ENCODE results near the gene EVL. TPM values are rescaled to one million over a fixed set of nuclear protein-coding genes. Genes with fewer than 3 reads are reported as not detected.
A peak's percentile ranks its signal among the peaks of the same experiment; 100 is the strongest.

The EVL gene
- polyA plus RNA-seq, 12 donors, result 51.9 to 142 (median 62.9) TPM; not detected in 1

DNA sequence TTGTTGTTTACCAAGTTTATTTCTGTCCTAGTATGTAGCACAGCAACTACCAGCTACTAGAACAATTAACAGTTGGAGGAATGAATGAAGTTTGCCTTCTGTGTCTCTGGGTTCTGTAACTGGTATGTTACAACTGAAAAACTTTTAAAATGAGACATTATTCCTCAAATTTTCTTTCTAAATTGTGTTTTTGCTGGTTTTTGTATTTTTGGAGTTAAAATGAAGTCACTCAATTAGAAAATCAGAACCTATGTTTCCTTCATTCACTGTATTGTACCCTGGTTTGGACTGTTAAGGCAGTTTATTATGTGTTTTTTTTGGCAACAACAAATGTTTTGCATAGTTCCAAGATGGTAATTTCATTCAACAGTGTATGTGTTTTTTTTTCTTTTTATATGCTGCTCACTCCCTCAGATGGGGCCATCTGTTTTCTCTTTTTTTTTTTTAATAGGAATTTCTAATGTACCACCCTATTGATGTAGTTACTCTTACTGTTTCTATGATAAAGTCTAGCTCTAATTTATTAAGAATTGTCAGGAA is 30.2 kb upstream of the EVL start:
- no peak for DNase-seq

DNA sequence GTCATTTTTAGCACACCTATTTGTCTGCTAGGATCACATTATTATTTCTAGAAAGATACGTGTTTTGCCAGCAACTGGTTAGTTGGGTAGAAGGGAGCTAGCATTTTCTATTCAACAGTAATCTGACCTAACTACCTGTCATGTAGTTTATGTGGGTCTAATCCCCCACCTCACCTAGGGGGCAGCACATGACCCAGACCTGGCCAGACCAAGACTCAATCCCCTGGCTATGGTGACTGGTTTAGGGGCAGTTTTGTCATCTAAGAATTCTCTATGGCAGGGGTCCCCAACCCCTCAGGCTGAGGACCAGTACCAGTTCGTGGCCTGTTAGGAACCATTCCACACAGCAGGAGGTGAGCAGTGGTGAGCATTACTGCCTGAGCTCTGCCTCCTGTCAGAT is 29.5 kb upstream of the EVL start:
- no peak for DNase-seq

DNA sequence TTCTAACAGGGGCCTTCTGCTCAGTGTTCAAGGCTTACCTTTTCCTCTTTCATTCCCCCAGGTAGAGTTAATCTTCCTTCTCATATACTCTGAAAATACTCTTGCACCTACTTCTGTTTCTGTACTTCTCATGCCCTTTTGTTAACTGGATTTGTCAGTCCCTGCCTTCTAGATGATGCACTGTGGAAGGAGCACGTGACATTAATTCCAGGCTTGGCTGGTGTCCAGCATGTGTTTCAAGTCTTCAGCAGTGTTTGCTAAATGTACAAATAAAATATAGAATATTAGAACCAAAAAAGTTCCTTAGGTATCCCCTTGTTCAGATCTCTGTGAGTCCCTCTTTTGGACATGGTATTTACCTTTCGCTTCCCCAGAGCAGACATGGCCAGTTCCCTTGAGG is 27.9 kb upstream of the EVL start:
- DNase-seq, result peak; percentile 24

DNA sequence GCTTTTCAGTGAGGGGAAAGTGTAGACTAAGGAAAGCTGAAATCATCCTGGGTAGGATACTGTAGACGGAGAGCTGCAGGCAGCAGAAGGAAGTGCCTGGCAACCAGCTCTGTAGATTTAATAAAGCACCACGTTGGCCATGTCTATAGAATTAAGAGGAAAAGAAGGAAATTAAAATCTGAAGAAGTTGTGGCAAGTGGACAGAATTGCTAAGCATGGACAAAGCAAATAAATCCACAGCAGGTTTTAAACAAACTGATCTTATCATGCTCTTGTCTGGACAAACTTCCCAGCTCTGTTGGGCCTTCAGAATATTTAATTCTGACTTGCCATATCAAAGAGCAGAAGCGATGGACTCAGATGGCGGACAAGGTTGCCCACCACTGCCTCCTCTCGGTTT is 27.2 kb upstream of the EVL start:
- DNase-seq, result no peak

DNA sequence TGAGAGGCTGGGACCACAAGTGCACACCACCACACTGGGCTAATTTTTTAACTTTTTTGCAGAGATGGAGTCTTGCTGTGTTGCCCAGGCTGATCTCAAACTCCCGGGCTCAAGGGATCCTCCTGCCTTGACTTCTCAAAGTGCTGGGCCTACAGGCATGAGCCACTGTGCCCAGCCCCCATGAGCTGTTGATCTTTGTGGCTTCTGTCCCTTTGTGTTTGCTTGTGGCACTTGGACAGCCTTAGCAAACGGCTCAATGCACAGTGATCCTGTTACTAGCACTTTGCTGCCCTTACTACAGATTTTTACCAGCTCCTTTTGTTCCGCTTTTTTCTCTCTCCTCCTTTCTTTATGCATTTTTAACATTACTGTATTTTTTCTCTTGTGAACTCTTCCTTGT is 25.3 kb upstream of the EVL start:
- no peak for DNase-seq

DNA sequence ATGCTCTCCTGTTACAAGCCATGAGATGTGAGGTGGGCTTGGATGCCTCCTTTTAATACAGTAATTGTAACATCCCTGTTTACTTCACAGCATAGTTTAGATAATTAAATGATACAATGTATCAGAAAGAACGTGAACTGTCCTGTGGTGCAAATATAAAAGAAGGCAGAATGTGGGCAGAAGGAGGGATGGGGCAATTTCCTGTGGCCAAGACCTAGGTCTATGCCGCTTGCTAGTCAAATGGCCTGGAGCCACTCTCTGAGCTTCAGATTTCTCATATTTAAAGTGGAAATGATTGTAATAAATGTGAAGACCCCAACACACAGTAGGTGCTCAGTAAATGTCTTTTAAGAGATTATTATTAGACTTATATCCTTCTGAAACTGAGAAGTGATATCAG is 24.0 kb upstream of the EVL start:
- no peak for DNase-seq

DNA sequence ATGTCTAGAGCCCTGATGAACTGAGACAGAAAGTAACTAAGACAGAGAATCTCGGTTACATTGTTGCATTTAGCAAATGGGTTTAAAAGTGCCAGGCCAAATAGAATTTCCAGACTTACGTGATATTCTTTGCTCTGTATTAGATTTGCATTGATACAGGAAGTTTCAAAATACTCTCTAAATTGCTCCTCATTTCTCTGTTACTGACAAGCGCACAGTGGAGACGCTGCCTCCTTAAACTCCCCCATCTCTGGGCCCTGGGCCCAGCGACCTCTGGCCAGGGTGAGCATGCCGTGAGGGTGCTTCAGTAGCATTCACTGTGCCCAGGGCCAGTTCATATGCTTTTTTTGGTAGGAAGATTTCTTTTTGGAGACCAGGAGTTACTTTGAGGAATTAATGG is 22.9 kb upstream of the EVL start:
- DNase-seq, result no peak

DNA sequence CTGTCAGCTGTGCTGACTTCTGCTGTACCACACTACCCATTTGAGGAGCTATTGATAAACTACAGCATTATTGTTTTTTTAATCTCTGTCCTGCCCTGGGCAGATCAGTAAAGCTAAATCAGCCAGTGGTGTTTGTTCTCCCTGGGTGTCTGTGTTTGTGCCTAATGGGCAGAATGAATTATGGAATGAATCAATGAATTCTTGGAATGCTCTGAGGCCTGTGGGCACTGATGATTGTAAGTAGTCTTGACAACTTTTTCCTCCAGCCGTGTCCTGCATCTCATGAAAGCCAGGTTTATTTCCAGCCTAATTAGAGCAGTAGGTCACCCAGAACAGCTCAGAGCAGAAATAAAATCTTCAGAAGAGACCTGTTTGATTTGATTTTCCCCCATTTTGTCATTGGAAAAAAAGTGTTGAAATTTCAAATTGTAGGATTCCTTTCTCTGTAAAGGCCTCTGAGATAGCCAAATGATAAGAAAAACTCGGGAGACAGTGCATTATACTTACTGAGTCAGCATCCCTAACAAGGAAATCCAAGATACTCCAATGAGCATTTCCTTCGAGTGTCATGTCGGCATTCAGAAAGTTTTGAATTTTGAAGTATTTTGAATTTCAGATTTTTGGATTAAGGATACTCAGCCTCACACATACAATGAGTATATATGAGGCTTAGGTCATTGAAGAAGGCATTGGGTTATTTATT is 19.4 kb upstream of the EVL start:
- no peak for DNase-seq

DNA sequence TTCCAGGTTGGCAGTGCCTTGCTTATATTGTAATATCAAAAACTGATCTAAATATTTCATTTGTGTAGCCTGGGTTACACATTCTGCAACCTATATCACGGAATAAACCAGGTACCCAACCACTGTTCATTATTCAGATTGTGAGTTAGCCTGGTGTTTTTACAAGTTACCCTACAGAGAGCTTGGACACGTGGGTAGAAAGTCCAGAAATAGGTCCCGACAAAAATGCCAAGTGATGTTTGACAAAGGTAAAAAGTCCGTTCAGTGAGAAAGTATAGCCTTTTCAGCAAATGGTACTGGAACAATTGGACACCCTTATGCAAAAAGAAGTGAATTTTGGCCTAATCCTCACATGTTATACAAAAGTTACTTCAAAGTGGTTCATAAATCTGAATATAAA is 17.6 kb upstream of the EVL start:
- DNase-seq, result no peak

DNA sequence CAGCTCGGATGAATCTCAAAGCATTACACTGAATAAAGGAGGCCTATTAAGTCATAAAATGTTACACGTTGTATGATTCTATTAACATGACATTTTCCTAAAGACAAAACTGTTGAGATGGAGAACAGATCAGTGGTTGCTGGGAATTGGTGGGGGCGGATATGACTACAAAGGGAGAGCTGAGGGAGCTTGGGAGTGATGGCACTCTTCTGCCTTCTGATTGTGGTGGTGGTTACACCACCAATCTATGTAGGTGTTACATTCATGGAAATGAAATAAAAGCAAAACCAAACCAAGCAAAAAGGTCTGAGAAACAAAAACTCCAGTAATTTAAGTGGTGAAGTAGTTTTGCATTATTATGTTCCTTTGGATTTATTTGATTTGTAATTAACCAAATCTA is 16.4 kb upstream of the EVL start:
- no peak for DNase-seq

DNA sequence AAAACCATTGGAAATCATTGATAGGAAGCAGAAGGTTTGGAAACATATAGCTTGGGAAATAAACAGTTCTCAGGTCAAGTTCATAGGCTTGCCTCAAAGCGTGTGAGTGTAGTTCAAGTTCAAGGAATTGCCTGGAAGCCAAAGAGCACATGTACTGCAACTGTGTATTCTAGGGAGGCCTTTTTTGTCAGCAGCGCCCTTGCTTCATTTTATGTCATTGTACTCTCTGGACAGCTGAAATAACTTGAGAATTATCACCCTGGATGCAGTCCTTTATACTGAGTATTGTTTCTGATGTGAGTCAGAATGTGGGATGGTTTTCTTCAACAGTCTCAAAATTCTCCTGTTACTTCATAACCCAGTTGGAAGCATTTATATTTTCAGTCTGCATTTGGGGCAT is 16.0 kb upstream of the EVL start:
- DNase-seq, result no peak

DNA sequence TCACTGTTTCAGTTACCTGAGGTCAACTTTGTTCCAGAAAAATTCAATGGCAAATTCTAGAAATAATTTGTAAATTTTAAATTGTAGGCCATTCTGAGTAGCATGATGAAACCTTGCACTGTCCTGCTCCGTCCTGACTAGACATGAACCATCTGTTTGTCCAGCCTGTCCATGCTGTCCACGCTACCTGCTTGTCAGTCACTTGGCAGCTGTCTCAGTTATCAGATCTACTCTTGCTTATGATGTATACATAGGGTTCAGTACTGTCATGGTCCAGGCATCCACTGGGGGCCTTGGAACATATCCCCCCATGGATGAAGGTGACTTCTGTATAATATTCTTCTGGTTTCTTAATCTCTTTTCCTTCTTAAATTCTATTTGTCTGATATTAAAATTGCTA is 14.1 kb upstream of the EVL start:
- no peak for DNase-seq

DNA sequence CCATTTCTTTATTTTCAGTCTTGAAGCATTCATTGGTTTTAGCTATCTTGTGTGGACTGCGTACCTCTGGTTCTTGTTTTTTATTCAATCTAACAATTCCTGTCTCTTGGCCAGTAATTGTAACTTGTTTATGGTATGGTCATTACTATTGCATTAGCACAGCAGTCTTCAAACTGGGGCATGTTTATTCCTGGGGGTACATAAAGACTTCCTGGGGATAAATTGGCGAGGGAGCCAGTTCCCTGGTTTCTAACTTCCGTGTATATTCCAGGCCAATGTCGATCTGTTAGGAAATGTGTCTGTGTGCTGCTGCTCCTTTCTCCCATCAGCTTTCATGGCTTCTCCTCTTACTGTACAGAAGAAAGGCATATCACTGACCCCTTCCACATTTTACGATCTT is 13.7 kb upstream of the EVL start:
- no peak for DNase-seq

DNA sequence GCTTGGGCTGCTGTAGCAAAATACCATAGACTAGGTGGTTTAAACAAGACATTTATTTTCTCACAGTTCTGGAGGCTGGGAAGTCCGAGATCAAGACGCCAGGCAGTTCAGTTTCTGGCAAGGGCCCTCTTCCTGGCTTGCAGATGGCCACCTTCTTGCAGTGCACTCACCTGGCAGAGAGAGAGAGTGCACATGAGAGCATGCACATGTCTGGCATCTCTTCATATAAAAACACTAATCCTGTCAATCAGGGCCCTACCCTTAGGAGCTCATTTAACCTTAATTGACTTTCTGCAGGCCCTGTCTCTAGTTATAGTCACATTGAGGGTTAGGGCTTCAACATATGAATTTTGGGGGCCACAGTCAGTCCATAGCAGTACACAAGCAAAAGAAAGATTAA is 12.4 kb upstream of the EVL start:
- DNase-seq, result no peak

DNA sequence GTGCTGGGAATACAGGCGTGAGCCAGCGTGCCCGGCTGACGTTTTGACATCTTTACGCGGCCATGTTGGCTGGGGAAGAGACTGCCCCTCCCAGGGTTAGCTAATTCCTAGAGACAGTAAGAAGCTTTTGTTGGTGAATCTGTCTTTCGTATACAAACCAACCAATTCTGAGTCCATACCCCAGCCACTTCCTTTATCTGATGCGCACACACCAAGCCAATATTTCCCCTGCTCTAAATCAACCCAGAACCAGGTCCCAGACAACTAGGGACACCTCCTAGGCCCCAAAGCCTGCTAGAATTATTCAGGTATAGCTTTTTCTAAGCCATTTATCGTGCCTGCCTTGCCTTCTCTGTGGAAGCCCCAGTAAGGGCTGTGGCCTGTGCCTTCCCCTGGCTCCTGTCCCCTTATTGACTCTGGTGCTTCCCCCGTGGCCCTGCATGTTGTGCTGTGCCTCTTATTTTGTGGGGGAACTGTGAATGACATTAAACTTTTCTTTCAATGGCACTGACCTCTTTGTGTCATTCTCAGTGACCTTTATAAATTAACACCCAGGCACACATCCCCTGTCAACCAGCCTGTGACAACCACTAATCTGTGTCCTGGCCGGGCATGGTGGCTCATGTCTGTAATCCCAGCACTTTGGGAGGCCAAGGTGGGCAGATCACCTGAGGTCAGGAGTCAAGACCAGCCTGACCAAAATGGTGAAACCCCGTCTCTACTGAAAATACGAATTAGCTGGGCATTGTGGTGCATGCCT is 10.7 kb upstream of the EVL start:
- DNase-seq, result no peak

DNA sequence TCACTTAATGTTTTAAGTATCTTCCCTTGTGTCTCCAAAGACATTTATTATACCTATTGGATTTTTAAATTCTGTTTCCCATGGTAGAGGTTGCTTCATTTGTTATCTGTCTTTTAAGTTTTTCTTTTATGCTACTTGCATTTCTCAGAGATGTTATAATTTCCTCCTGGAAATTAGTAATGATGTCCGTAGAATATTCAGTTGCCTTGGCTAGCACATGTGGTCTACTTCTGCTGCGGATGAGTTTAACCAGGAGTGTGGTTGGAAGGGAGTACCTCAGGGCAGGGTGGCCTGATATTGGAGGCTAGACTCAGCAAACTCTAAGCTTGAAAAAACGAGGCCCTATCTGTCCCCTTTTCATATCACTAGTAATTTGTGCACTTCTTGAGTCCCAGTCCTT is 8.8 kb upstream of the EVL start:
- DNase-seq, result no peak

DNA sequence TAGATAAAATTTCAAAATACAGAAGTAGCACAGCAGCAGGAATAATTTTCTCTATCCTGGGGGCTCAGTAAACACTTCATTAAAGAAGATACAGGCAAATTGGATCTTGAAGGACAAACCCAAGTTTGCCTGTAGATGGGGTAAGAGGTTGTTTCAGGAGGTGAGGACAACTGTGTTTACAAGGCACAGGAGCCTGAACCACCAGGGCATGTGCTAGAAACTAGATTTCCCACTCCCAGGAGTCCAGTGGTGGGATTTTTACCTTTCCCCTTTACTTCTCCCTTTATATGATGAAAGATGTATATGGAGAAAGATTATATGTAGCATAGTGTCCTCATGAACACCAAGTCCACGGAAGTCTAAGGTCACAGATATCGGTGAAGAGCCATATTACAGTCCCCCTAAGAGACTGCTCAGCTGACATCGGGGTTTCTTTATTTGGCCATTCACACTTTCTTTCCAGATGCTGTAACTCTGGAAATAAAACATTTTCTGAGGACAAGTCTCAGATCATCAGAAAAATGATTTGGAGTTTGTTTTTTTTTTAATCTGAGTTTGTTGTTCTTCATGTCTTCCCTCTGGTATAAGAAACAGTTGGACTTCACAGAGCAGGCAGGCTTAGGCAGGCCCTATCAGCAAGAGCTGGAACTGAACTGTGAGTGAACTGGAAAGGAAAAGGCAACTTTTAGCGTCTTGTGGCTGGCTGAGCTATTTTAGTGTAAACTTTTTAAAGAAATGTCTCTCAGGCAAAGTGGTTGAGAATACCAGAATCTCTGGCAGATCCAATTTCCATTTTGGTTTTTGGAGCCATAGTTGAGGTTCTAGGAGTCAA is 8.0 kb upstream of the EVL start:
- DNase-seq, result no peak

DNA sequence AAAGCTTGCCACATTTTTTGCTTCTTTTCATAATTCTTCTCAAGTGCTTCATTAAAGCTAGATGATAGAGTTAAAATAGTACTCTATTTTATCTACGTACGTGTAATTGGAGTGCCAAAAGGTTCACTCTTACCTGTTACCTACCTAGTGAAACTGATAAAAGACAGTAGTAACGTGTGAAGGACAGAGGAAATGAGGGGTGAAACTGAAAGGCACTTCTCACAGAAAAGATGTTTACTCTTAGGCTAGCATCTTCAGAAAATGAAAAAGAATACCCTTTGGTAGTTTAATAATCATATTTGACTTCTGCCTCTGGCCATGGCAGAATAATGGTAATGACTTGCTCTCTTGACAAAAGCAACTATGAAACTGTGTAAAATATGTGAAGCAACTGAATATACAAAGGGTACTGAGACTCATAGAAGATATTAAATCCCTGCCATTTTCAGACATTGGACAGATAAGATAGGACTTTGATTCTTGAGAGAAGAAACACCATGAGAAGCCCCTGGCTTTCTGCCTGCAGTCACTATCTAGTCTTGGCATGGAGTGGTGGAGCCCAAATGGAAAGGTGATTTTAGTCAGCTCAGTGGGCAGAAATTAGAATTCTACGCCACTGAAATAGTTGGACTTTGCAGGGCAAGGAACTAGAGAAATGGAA is 6.3 kb upstream of the EVL start:
- no peak for DNase-seq

DNA sequence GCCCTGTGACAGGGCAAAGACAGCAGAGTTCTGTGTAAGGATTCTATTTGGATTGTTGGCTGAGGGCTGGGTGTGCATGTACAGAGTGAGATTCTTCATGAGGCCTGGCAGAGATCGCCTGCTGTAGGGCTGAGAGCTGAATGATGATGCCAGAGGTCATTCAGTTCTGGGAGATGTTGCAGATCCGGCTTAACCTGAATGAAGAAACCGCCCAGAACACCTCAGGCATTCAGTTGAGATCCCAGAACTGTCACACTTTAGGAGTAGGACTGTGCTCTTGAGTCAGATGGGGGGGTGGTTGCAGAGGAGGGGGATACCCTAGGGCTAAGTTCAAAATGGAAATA is 5.8 kb upstream of the EVL start:
- no peak for DNase-seq

DNA sequence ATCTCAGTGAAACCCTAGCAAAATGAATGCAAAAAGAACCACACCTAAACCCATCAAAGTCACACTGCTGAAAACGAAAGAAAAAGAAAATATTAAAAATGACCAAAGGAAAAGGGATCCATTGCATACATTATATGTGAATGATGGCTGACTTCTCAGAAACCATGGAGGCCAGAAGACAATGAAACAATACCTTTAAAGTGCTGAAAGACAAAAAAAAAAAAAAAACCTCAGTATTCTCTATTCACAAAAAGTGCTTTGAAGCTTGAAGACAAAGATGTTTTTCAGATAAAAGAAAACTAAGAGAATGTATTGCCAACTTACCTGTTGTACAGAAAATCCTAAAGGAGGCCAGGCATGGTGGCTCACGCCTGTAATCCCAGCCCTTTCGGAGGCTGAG is 4.5 kb upstream of the EVL start:
- DNase-seq, result no peak

DNA sequence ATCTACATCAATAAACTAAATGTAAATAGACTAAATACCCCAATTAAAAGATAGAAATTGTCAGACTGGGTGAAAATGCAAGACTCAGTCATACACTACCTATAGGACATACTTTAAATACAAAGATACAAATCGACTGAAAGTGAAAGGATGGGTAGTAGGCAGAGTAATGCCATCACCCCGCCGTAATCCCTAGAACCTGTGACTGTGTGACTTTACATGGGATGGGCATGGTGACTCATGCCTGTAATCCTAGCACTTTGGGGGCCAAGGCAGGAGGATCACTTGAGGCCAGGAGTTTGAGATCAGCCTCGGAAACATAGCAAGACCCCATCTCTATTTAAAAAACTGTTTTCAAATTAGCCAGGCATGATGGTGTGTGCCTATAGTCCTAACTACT is 2.6 kb upstream of the EVL start:
- DNase-seq, result no peak

DNA sequence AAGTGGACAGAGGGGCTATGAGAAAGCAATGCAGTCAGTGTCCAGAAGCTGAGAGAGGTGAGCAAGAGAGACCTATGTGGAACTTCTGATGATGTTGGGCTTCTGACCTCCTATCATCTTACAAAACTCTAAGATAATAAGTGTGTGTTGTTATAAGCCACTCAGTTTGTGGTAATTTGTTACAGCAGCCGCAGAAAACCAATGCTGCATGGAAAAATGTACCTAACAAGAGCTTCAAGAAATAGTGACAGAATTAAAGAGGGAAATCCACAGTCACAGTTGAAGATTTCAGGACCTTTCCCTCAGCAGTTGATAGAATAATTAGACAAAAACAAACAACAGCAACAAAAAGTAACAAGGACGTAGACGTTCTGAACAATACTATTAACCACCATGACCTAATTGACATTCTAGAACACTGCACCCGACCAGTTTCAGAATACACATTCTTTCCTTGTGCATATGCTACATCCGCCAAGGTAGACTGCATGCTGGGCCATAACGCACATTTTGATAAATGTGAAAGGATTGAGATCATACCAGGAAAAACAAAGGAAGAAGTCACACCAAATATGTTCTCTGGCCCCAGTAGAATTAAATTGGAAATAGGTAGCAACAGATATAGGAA is 1.8 kb upstream of the EVL start:
- no peak for DNase-seq
